HG02884 (cell line): ENCODE data around the gene CENPH.
"Not testable (repeated sequence)": the region's sequence is repeated elsewhere in the genome, so short reads cannot be mapped to it uniquely, and the experiment has no call there.

Source experiments
- ATAC-seq: cut with Tn5 transposase; IDR thresholded peaks from one replicate; pipeline ENCODE4 v1.9.1; 2021; ENCODE audit warnings: mild to moderate bottlenecking, moderate library complexity; ENCODE audit not compliant: unreplicated experiment

The CENPH gene, protein sequence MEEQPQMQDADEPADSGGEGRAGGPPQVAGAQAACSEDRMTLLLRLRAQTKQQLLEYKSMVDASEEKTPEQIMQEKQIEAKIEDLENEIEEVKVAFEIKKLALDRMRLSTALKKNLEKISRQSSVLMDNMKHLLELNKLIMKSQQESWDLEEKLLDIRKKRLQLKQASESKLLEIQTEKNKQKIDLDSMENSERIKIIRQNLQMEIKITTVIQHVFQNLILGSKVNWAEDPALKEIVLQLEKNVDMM

DNA sequence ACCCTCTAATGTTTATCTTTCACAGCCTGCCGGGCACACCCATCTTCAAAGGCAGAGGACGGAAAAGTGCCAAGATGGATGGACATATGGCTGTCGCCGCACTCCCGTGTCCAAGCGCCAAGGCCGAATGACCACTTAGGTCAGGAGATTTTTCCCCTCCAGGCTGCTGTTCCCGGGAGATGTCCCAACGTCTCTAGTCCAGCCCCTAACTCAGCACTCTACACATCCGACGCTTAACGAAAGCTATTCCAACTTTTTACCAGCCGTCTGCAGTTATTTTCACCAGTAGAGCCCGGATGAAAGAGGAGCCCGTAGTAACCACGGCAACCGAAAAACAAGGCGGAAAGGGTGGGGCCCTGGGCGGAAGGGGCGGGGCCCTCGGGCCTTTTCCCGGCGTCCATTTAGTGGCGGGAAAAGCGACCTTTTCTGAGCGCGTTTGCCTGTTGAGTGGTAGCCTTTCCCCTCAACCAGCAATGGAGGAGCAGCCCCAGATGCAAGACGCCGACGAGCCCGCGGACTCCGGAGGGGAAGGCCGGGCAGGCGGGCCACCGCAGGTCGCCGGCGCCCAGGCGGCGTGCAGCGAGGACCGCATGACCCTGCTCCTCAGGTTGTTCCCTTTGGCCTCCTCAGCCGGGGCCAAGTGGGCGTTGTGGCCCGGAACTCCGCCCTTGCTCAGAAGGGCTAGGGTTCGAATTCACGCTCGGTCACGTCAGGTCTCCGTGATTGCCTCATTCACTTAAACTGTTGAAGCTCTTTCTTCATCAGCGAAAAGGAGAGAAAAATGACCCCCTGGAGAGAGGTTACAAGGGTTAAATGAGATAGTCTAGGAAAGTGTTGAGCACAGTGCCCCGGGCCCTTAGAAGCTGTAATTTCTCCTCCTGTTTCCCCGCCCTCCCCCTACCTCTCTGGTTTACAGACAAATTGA, at the start of gene CENPH:
Gene CENPH, plus strand, starts transcription at position 422 of the 925 bp plus-strand sequence. Its CDS starts 52 bp downstream, at position 474.
- peak; percentile 95 for ATAC-seq

DNA sequence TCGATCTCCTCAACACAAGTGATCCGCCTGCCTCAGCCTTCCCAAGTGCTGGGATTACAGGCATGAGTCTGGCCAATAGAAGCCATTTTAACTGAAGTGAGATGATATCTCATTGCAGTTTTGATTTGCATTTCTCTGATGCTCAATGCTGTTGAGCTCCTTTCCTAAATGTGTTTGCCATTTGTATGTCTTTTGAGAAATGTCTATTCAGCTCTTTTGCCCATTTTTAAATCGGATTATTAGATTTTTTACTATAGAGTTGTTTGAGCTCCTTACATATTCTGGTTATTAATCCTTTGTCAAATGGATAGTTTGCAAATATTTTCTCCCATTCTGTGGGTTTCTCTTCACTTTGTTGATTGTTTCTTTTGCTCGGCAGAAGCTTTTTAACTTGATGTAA, 49.1 kb upstream of the CENPH start:
- not testable (repeated sequence) for ATAC-seq

DNA sequence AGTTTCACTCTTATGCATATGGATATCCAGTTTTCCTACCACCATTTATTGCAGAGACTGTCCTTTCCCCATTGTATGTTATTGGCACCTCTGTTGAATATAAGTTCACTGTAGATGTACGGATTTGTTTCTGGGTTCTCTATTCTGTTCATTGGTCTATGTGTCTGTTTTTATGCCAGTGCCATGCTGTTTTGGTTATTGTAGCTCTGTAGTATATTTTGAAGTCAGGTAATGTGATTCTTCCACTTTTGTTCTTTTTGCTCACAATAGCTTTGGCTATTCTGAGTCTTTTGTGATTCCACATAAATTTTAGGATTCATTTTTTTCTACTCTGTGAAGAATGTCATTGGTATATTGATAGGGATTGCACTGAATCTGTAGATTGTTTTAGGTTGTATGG, 48.6 kb upstream of the CENPH start:
- no peak for ATAC-seq

DNA sequence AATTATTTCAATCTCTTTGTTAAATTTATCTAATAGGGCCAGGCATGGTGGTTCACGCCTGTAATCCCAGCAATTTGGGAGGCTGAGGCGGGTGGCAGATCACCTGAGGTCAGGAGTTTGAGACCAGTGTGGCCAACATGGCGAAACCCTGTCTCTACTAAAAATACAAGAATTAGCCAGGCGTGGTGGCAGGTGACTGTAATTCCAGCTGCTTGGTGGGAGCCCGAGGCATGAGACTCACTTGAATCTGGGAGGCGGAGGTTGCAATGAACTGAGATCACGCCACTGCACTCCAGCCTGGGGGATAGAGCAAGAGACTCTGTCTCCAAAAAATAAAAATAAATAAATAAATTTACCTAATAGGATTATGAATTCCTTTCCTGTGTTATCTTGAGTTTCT, 40.8 kb upstream of the CENPH start:
- ATAC-seq, result not testable (repeated sequence)

DNA sequence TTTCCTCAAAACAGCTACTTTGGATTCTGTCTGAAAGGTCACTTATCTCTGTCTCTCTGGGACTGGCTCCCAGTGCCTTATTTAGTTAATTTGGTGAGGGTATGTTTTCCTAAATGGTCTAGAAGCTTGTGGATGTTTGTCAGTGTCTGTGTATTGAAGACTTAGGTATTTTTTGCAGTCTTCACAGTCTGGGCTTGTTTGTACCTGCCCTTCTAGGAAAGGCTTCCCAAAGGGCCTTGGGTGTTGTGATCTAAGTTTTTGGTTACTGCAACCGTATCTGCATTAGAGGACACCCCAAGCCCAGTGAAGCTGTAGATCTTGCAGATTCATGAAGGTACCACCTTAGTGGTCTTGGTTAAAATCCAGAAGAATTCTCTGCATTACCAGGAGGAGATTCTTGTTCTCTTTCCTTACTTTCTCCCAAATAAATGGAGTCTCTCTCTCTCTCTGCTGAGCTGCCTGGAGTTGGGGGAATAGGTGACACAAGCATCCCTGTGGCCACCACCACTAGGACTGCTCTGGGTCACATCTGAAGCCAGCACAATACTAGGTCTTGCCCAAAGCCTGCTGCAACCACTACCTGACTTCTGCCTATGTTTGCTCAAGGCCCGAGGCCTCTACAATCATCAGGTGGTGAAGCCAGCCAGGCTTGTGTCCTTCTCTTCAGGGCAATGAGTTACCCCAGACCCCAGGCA, 40.3 kb upstream of the CENPH start:
- ATAC-seq, result no peak

DNA sequence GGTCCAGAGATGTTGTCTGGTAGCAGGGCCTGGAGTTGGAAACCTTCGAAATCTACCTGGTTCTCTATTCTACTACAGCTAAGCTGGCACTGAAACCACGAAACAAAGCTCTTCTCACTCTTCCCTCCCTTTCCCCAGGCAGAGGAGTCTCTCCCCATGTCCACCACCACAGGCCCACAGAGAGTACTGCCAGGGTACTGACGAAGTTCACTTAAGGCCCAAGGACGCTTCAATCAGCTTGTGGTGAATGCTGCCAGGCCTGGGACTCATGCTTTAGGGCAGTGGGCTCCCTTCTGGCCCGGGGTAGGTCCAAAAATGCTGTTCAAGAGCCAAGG, 39.7 kb upstream of the CENPH start:
- ATAC-seq, result no peak

DNA sequence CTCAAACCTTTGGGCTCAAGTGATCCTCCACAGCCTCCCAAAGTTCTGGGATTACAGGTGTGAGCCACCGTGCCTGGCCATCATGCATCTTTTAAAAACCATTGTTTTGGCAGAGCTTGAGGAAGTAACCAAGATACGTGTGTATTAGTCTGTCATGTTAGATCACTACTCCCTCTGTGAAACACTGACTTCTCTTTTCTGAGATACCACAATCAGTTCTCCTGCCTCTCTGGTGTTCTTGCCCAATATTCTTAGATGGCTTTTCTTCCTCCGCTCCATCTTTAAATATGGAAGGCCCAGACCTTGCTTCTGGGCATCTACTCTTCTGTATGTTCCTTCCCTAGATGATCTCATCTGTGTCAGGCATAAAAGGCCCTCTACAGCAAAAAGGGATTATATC, 36.7 kb upstream of the CENPH start:
- no peak for ATAC-seq

DNA sequence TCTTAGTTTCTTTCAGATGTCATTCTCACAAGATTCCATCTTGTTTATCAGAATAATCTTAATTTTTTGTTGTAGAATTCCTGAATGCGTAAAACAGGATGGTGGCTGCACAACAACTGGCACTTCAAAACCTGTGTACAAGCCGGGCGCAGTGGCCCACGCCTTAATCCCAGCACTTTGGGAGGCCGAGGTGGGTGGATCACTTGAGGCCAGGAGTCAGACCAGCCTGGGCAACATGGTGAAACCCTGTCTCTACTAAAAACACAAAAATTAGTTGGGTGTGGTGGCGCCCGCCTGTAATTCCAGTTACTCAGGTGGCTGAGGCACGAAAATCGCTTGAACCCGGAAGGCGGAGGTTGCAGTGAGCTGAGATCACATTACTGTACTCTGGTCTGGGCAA, 32.9 kb upstream of the CENPH start:
- ATAC-seq, result no peak

DNA sequence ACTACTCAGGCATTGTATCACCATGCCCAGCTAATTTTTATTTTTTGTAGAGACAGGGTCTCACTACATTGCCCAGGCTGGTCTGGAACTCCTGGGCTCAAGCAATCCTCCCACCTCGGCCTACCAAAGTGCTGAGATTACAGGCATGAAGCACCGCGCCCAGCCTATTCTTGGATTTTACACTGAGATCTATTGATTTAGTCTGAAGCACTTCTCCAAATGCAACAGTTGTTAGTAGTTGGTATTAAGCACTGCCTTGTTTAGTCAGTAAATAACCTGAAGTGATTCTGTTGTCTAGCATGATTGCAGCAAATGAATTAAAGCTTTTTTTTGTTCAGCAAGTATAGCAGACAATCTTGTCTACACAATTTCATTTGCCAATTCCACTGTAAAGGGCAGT, 31.3 kb upstream of the CENPH start:
- ATAC-seq, result no peak

DNA sequence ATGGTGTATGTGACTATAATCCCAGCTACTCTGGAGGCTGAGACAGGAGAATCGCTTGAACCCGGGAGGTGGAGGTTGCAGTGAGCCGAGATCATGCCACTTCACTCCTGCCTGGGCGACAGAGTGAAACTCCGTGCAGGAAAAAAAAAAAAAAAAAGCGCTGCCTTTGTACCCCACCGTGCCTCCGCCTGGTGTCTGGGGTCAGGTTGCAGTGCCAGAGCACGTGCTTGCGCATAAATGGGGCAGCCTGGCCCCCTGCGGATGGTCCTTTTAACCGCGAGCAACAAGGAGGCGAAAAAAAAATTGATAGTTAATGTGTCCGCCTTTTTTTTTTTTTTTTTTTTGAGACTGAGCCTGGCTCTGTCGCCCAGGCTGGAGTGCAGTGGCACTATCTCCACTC, 28.7 kb upstream of the CENPH start:
- ATAC-seq, result no peak

DNA sequence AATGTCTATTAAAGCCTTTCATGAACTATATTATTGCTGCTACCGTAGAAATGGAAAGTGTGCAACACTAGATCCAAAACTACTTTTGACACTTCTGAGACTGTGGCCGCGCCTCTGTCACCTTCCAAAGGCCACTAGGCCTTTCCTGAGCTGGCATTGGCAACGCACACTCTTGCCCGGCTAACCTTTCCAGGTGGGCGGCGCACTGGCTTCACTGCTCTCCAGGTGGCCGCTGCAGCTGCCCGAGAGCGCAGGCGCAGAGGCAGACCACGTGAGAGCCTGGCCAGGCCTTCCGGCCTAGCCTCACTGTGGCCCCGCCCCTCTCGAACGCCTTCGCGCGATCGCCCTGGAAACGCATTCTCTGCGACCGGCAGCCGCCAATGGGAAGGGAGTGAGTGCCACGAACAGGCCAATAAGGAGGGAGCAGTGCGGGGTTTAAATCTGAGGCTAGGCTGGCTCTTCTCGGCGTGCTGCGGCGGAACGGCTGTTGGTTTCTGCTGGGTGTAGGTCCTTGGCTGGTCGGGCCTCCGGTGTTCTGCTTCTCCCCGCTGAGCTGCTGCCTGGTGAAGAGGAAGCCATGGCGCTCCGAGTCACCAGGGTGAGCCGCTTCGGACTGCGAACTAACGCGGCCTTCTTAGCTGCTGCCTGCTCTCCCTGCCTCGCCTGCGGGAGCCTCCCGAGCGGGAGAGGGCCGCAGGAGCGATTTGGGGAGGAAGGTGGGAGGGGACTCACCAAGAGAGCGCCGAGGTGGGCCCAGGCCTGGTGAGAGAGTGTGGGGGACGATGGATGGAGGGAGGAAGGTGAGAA, 22.5 kb upstream of the CENPH start, which contains the start of gene CCNB1:
Gene CCNB1, plus strand, starts transcription at position 465 of the 807 bp plus-strand sequence. Its CDS starts 113 bp downstream, at position 578.
- peak; percentile 98 for ATAC-seq

DNA sequence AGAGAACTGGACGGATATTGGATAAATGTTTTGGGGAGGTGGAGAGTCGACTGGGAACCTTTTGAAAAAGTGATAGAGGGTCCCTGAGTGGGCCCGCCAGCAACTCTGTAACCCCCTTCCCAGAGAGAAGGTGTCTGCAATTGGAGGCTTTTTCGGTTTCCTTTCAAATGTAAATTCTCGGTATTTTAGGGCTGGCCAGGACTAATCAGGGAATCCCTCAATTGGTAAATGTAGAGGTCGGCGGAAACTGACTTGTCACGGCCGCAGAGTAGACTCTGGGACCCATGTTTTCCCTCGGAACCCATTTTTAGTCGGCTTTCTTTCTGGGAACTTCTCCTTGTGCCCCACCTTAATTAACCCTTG, 21.9 kb upstream of the CENPH start:
- no peak for ATAC-seq

DNA sequence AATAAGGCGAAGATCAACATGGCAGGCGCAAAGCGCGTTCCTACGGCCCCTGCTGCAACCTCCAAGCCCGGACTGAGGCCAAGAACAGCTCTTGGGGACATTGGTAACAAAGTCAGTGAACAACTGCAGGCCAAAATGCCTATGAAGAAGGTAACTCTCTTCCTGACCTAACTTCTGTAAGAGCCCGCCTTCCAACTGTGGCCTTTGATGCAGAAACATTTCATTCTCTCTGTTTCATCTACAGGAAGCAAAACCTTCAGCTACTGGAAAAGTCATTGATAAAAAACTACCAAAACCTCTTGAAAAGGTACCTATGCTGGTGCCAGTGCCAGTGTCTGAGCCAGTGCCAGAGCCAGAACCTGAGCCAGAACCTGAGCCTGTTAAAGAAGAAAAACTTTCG, 21.5 kb upstream of the CENPH start:
- ATAC-seq, result no peak

DNA sequence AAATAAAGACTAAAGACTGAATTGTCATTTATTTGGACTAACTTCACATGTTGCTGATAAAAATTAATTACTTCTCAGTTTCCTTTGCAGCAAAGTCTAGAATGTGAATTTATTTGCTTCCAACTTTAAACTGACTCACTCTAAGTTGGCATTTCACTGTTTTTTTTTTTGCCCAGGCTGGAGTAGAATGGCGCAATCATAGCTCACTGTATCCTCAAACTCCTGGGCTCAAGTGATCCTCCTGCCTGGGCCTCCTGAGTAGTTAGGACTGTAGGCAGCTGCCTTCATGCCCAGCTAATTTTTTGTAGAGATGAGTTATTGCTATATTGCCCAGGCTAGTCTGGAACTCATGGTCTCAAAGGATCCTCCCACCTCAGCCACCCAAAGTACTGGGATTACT, 18.9 kb upstream of the CENPH start:
- ATAC-seq, result no peak

DNA sequence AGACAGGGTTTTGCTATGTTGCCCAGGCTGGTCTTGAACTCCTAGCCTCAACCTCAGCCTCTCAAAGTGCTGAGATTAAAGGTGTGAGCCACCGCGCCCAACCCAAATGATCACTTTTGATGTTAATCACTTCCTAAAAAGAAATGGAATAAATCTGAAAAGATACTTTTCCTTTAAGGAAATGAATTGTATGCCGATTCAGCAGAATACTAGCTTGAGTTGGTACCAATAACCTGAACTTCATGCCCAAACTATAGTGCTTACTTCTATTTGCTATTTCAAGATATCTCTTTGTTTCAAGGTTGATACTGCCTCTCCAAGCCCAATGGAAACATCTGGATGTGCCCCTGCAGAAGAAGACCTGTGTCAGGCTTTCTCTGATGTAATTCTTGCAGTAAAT, 18.4 kb upstream of the CENPH start:
- no peak for ATAC-seq

DNA sequence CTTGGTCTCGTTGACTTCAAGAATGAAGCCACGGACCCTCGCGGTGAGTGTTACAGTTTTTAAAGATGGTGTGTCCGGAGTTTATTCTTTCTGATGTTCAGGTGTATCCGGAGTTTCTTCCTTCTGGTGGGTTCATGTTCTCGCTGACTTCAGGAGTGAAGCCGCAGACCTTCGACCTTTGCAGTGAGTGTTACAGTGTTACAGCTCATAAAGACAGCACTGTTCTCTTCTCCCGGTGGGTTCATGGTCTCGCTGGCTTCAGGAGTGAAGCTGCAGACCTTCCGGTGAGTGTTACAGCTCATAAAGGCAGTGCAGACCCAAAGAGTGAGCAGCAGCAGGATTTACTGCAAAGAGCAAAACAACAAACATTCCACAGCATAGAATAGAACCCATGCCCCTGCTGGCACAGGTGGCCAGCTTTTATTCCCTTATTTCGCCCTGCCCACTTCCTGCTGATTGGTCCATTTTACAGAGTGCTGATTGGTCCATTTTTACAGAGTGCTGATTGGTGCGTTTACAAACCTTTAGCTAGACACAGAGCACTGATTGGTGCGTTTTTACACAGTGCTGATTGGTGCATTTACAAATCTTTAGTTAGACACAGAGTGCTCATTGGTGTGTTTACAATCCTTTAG, 7.6 kb upstream of the CENPH start:
- not testable (repeated sequence) for ATAC-seq

DNA sequence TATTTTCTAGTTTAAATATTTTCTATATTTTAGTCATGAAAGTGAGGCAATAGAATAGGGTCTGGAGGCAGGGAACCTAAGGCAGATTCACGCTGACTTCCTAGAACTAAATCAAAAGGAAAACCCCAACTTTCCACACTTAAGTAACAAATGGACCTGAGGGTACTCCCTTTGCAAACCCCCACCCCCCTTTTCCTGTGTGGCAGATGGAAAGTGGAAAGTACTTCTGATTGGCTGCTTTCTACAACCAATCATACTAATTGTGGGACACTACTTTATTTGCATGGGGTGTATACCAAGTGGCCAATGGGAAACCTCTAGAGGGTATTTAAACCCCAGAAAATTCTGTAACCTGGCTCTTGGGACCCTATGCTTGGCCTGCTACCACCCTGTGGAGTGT, 4.8 kb upstream of the CENPH start:
- ATAC-seq, result no peak

DNA sequence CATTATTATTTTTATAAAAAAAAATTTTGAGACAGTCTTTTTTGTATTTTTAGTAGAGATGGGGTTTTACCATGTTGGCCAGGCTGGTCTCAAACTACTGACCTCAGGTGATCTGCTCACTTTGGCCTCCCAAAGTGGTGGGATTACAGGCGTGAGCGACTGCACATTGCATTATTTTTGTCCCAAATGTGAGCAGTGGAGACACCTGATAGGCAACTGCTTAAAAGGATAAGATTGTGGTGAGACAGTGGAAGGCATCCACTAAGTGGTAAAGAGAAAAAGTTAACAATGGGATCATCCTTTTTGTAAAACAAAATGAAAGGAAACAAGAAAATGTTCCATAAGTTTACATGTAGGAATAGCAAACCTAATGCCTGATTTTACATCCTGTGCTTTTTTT, 2.0 kb upstream of the CENPH start:
- no peak for ATAC-seq

DNA sequence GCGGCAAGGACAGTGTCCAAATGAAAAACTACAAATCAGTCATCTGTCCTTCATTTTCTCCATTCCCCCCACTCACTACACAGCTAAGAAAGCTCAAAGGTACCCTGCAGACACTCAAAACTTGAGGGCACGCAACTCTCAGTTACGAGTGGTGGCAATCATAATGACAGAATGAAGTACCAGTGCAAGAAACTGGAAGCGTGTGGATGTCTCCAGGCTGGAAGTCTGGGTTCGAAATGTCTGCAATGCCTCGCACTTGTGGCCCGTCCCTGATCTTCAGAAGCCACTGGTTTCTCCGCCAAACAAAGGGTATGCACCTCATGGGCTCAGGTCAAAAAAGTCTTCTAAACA, 597 bp upstream of the CENPH start:
- ATAC-seq, result no peak

DNA sequence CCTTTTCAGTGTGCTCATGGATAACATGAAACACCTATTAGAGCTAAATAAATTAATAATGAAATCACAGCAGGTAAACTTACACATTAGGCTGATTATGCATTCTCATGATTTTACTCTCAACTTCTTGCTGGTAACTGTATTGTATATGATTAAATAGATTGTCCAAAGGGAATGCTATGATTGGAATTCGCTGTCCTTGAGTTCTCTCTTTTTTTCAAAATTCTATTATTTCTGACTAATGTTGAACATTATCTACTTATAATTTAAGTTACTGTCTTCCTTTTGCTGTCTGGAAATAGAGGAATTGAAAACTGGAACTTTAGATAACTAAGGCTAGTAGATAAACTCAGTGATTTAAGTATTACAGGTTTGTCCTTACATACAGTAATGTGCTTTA, 13.1 kb downstream of the CENPH start:
- ATAC-seq, result no peak
